ENCODE measurements around the gene PAK1IP1.

Gene PAK1IP1

DNA sequence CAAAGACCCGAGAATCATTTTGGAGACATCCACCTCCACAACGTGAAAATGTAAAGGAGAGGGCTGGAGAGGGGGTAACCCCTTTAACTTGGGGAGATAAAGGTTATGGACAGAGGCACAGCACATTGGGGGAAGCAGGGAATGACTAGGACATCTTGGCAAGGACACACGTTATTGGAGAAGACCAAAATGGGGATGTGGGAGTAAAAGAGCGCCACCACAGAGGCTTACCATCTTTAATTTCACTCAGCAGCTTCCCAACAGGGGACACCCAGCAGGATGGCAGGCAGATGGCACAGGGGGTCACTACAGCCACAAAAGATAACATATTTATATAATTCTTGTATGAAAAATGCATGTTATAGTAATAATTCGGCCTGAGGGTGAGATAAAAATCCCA lies 10.2 kb upstream of the PAK1IP1 start:
- Histone ChIP-seq H3K36me3 (ENCODE audit: insufficient read depth, low read length) (no peaks in the 10 kb centered on the region; the same call in 1 of the 2 replicates), H3K4me3 (ENCODE audit: low read depth, low read length, poor library complexity, severe bottlenecking) (no peak overlapping the region), H3K9me2 (ENCODE audit: low read depth, low read length) (no peaks in the 10 kb centered on the region), H3F3A (ENCODE audit: insufficient read depth, low read length) (no peaks in the 10 kb centered on the region), H4K20me1 (ENCODE audit: insufficient read depth, low read length) (no peaks in the 10 kb centered on the region), H2AFZ (ENCODE audit: low read length) (no peak overlapping the region), H3K4me1 (ENCODE audit: insufficient read depth, low read length, severe bottlenecking) (no peaks in the 10 kb centered on the region), H3K4me2 (ENCODE audit: low read length) (no peak overlapping the region), H3K79me2 (ENCODE audit: insufficient read depth, low read length) (no peaks in the 10 kb centered on the region), H3K9ac (ENCODE audit: low read length) (no peak overlapping the region), H3K27ac (ENCODE audit: low read depth, low read length, poor library complexity, severe bottlenecking) (no peak overlapping the region), H3K9me3 (ENCODE audit: low read length) (no peaks in the 10 kb centered on the region), H3K27me3 (ENCODE audit: insufficient read depth, low read length) (no peaks in the 10 kb centered on the region)
- no peak for TF ChIP-seq EZH2 (IDR thresholded peaks at IDR 0.05; ENCODE audit: borderline replicate concordance, low read length)
- TF ChIP-seq, protein P1, sequence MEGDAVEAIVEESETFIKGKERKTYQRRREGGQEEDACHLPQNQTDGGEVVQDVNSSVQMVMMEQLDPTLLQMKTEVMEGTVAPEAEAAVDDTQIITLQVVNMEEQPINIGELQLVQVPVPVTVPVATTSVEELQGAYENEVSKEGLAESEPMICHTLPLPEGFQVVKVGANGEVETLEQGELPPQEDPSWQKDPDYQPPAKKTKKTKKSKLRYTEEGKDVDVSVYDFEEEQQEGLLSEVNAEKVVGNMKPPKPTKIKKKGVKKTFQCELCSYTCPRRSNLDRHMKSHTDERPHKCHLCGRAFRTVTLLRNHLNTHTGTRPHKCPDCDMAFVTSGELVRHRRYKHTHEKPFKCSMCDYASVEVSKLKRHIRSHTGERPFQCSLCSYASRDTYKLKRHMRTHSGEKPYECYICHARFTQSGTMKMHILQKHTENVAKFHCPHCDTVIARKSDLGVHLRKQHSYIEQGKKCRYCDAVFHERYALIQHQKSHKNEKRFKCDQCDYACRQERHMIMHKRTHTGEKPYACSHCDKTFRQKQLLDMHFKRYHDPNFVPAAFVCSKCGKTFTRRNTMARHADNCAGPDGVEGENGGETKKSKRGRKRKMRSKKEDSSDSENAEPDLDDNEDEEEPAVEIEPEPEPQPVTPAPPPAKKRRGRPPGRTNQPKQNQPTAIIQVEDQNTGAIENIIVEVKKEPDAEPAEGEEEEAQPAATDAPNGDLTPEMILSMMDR (IDR thresholded peaks at IDR 0.05; ENCODE audit: low read length), result no peak

DNA sequence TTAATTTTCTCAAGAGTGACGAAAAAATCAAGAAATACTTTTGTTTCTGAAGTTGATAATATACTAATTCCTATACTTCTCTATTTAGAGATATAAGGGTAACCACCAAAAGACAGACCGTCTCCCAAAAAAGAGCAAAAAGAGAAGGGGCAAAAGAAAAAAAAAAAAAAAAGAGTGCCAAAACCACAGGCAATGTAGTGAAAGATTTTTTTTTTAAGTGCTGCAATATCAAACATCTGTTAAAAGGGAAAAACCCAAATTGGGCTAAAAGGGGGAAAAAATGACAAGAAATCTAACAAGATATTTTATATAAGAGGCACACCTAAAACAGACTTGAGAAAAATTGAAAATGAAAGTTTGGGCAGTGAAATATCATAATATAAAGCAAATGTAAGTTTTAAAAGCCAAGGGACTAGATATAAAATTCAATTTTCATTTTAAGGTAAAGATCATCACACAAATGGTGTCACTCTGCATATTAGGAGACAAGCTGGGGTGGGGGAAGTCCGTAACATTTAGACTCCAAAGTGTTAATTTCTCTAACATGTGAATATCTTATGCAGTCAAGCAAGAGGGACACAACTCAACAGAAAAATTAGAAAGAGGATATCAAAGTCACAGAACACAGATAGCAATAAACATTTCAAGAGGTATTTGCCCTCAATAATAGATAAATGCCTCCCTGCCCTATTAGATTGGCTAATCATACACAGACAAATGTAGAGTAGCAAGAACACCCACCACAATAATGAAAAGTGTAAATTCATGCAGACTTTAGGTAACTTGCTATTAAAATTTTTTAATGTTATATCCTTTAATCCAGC lies 9.5 kb upstream of the PAK1IP1 start:
- Histone ChIP-seq H3K4me3 (ENCODE audit: low read depth, low read length, poor library complexity, severe bottlenecking) (no peak overlapping the region), H2AFZ (ENCODE audit: low read length) (no peak overlapping the region), H3K4me2 (ENCODE audit: low read length) (no peak overlapping the region), H3K9me2 (ENCODE audit: low read depth, low read length) (no peaks in the 10 kb centered on the region), H3K9me3 (ENCODE audit: low read length) (no peaks in the 10 kb centered on the region), H3K27me3 (ENCODE audit: insufficient read depth, low read length) (no peaks in the 10 kb centered on the region), H4K20me1 (ENCODE audit: insufficient read depth, low read length) (no peaks in the 10 kb centered on the region), H3K79me2 (ENCODE audit: insufficient read depth, low read length) (no peaks in the 10 kb centered on the region), H3K9ac (ENCODE audit: low read length) (no peak overlapping the region), H3F3A (ENCODE audit: insufficient read depth, low read length) (no peaks in the 10 kb centered on the region), H3K27ac (ENCODE audit: low read depth, low read length, poor library complexity, severe bottlenecking) (no peak overlapping the region), H3K4me1 (ENCODE audit: insufficient read depth, low read length, severe bottlenecking) (no peaks in the 10 kb centered on the region), H3K36me3 (ENCODE audit: insufficient read depth, low read length) (no peaks in the 10 kb centered on the region; the same call in 1 of the 2 replicates)
- no peak for TF ChIP-seq EZH2 (IDR thresholded peaks at IDR 0.05; ENCODE audit: borderline replicate concordance, low read length)
- TF ChIP-seq, protein P1 (IDR thresholded peaks at IDR 0.05; ENCODE audit: low read length), result no peak

DNA sequence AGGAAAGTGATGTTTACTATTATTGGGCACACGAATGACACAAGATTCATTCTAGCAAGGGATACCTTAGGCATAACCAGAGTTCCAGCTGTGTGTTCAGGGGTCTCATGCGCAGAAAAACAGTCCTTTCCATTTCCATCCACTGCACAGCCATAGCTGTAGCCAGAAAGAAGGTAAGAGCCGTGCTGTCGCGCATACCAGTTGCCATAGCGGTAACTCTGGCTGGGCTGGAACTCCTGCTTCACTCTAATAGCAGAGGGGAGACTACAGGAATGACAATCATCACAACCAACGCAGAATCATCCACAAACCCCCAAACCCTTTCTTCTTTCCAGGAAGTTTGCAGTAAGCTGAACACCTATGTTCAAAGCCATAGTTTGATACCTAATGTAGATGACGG lies 7.9 kb upstream of the PAK1IP1 start:
- H3K27ac ChIP-seq (ENCODE audit: low read depth, low read length, poor library complexity, severe bottlenecking), result no peak overlapping the region
- H3K9ac ChIP-seq (ENCODE audit: low read length), result no peak overlapping the region
- H3K27me3 ChIP-seq (ENCODE audit: insufficient read depth, low read length), result no peaks in the 10 kb centered on the region
- H3K9me2 ChIP-seq (ENCODE audit: low read depth, low read length), result no peaks in the 10 kb centered on the region
- H3K4me3 ChIP-seq (ENCODE audit: low read depth, low read length, poor library complexity, severe bottlenecking), result no peak overlapping the region
- H3K4me2 ChIP-seq (ENCODE audit: low read length), result no peak overlapping the region
- H3F3A ChIP-seq (ENCODE audit: insufficient read depth, low read length), result no peaks in the 10 kb centered on the region
- no peaks in the 10 kb centered on the region for H3K79me2 ChIP-seq (ENCODE audit: insufficient read depth, low read length)
- no peaks in the 10 kb centered on the region; the same call in 1 of the 2 replicates for H3K36me3 ChIP-seq (ENCODE audit: insufficient read depth, low read length)
- TF ChIP-seq, protein P1 (IDR thresholded peaks at IDR 0.05; ENCODE audit: low read length), result no peak
- TF ChIP-seq EZH2 (IDR thresholded peaks at IDR 0.05; ENCODE audit: borderline replicate concordance, low read length), result no peak
- no peaks in the 10 kb centered on the region for H3K4me1 ChIP-seq (ENCODE audit: insufficient read depth, low read length, severe bottlenecking)
- H3K9me3 ChIP-seq (ENCODE audit: low read length), result no peaks in the 10 kb centered on the region
- H2AFZ ChIP-seq (ENCODE audit: low read length), result no peak overlapping the region
- H4K20me1 ChIP-seq (ENCODE audit: insufficient read depth, low read length), result no peaks in the 10 kb centered on the region

Data from OCI-LY1 (cell line).